NCI-H2081 (cell line): Measurements from ENCODE around the gene BLACAT1.
A peak's percentile ranks its signal among the peaks of the same experiment; 100 is the strongest.
"Not testable (repeated sequence)": the region's sequence is repeated elsewhere in the genome, so short reads cannot be mapped to it uniquely, and the experiment has no call there.

Source experiments
- DNase-seq, 2 experiments: peaks; one replicate each; lab custom pipeline; 2025; lab: John Stamatoyannopoulos, UW

BLACAT1 gene

DNA sequence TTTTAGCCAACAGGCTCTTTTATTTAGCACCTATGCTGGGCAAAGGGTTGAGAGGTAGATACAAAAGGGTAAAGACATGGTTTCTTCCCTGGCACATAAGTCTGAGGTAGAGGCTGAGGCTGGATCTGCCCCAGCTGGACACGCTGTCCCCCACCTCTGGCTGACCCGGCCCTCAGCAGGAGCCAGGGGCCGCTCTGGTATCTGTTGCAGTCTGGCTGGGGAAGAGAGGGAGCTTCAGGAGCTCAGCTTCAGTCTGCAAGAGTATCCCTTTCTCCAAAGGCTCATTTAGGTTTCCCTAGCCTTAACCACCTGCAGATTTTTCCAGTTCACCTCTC is 14.2 kb downstream of the BLACAT1 start:
- DNase-seq = no peak

GRCh38 chr1:205441318-205441633 is 14.6 kb downstream of the BLACAT1 start:
- no peak for DNase-seq

DNA sequence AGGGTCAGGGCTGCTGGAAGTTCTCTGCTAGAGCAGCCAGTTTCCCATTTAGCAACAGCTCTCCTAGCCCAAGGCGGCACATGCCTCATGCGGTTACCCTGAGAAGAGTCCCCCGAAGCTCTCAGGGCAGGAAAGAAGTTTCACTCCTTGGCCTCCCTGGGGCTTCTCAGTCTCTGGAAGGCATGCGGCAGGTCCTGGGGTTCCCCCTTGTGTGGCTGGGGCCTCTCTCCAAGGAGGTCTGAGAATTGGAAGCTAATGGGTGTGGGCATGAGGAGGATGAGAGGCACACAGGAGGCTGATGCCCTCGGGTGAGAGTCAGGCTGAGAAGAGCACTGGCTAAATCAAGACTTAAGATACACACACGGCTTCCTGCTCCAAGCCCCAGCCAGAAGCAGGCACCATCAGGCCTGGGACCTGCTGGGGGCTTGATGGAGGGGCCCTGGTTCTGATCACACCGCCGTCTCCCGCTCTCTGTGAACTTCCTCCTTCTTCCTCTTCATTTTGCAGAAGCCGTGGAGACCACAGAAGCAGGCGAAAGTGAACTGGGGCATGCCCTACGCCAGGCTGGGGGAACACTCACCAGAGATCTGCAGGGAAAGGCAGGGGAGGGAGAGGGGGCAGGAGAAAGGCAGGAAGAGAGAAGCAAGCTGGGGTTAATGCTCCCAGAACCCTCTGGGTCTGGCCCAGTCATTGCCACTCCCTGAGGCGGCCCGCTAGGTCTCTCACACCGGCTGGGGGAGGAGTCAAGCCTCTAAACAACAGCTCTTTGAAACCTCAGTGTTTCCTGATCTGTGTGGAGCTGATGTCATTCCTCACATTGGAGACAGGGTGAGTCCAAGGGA is 15.1 kb downstream of the BLACAT1 start:
- peak; percentile 28 to 56 for DNase-seq

- no peak for DNase-seq
Measured at GRCh38 chr1:205440121-205440475, 15.7 kb downstream of the BLACAT1 start.

DNA sequence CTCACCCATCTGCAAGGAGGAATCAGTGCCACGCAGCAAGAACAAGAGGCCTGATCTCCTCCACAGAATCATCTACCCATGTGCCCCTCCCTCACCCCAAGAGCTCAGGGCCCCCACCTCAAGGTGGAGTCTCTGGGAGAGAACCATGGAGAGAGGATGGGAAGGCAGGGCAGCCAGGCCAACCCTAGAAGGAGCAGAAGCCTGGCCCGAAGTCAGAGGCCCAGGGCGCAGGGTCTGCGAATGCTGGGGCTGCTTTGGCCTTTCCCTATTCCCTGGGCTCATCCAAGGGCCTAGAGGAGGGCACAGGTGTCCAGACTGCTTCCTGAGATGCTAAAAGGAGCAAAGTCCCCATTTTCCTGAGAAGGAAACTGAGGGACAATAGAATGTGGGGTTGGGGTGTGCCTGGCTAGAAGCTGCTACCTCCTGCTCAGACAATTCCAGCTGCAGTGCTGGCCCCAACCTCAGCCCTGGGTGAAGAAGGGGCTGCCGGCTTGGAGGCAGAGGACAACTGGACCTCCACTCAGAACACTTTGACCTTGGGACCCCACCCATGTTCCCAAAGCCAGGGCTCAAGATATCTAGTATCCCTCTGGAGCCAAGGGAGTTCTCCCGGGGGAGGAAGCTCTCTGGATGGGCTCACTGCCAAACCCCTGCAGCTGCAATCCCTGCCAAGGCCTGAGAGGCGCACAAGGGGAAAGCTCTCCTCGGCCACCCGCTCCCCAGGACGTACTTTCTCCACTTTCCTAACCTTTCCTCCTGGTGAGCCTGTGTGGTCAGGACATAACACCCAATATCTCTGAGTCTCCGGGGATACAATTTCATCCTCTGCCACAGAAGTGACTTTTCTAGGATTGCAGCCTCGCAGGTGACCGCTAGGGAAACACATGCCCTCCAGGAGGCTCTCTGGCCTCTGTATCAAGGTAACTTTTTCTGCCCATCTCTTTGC is 17.4 kb downstream of the BLACAT1 start:
- peak; percentile 77 to 84 for DNase-seq

DNA sequence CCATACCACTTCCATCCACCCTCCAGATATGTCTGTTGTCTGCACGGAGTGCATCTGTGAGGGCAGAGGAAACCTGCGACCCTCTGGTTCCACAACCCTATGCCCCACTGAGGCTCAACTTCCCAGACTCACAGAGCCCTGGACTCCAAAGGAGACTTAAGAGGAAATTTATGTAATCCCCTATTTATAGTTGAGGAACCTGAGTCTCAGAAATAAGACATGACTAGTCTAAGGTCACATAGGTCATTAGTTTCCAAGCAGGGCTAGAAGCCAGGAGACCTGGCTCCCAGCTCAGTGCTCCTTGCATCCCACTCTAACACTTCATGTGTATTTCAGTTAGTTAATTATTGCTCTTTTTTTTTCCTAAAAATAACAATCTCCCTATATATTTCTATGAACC is 18.3 kb downstream of the BLACAT1 start:
- DNase-seq = no peak

GRCh38 chr1:205436776-205437410 is 19.0 kb downstream of the BLACAT1 start:
- DNase-seq = no peak

GRCh38 chr1:205435578-205436573 is 20.0 kb downstream of the BLACAT1 start:
- peak in 1 of 2 experiments; percentile 22 for DNase-seq

DNA sequence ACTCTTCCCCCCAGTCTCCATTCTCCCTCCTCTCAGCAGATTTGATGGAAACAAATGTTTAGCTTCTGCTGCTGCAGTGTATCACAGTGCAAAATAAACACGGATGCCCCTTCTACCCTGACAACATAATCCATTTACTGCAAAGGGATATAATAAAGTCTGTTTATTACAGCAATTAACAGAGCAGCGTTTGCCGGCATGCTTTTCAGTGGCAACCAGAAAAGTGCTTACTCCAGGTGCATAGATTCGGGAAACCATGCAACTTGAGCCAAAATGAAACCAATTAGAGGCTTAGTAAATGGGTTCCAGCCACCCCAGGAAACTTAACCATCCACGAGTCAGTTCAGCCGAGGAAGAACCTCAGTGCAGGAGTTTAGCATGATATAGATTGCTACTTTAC is 21.1 kb downstream of the BLACAT1 start:
- peak; percentile 87 to 97 for DNase-seq

- DNase-seq = not testable (repeated sequence)
Measured at GRCh38 chr1:205432692-205433091, 23.2 kb downstream of the BLACAT1 start.

- no peak for DNase-seq
Measured at GRCh38 chr1:205432116-205432515, 23.7 kb downstream of the BLACAT1 start.

DNA sequence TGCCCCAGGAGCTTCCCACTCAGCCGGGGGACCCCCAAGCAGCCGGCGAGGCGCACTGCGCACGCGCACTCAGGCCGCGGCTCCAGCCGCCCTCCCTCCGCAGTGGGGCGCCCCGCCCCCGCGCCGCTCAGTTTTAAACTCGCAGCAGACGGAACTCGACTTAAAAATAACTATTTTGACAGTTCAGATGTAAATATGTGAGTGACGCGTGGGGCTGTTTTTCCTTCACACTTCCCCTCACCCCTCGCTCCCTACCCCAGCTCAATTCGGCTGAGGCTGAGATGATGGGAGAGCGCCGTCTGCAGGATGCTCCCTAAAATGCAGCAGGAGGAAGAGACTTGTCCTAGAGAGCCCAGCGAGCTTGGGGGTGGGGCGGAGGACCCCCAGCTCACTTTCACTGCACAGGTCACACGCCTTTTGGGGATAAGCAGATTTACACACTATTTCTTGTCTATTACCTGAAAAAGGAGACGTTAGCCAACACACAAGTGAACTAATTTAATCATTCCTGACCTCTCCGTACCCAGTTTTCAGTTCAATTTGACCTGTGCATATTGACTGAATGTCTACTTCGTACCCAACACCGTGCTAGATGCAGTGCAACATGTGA is 25.0 kb downstream of the BLACAT1 start:
- DNase-seq = no peak

DNA sequence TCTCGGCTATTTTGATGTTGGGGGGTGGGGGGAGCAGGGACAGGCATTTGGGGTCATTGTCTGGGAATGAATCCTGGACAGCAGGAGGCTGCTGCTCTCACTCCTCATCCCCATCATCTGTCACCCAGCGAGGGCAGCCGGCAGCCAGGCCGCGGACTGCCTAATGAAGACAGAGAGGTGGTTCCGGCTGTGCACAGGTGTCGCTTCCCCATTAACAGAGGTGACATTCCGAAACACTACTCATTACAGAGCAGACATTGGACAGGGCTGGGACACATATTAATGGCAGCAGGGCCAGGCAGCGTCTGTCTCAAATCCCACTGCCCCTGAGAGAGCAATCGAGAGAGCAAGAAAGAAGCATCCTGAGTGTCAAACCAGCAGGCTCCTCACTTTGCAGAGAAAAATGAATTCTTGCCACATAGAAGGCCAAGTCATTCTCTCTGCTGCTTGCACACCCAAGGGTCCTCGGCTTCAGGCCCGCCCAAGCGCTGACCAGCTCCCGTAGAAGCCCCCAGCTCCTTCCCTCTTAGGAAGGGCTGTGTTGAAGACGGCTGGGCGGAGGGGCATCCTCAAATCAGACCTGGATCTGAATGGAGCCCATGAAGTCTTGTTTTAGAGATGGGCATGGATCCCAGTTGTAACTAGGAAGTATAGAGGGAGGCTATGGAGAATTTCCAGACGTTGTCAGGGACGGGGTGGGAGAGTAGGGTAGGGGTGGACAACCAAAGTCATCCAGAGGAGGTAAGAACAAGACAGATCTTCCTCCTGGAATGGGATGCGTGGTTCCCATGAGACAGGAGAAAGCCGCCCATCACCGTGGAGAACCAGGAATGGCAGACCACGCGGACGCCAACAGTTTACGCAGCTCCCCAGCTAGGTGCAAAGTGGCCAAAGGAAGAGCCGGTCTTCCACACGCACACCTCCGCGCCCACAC is 25.8 kb downstream of the BLACAT1 start:
- no peak for DNase-seq

GRCh38 chr1:205424901-205425600 is 30.8 kb downstream of the BLACAT1 start:
- no peak for DNase-seq

DNA sequence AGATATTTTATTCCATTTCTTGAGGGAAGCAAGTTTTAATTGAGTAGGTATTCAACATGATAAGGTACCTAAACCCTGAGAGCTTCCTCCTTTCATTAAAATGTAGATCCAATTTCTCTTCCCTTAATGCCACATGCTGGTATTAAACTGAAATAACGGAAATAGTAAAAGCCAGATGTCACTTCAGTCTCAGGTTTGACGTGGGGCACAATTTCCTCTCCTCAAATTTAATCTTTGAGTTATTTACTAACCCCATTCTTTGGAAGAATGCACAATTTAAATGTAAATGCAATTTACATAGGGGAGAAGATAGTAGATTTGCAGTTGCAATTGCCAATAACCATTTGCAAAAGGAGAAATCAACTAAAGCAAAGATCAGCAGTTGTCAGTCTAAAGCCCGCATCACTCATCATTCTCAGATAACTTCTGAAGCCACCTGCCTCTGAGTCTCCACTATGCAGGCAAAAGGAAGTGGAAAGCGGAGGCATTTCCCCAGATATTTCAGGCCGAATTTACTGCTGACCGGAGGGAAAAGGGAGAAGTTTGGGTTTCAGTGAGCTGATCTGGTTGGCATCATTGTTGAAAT is 31.9 kb downstream of the BLACAT1 start:
- DNase-seq = no peak

- DNase-seq = peak; percentile 52 to 75
Measured at GRCh38 chr1:205422993-205423642, 32.7 kb downstream of the BLACAT1 start.

DNA sequence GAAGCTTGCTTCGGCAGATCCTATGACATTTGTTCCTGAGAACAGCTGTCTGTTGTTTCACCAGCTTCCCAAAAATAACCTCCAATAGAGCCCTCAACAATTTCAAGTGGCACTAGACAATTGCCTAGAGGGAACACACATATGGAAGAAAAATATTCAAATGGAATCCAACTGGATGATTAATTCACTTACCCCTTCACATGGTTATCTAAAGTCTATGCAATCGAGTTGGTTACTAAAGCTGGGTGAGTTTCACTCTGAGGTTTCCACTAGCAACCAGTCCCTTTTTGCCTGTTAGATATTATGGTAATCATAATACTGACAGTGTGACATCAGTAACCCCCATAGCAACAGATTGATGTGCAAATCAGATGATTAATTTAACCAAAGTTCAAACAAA is 34.0 kb downstream of the BLACAT1 start, which contains the start of gene LEMD1:
TSS of gene LEMD1 (minus strand) at position 259 of the 400 bp plus-strand sequence. CDS start 1,520 bp downstream, outside the sequence.
- DNase-seq = no peak

DNA sequence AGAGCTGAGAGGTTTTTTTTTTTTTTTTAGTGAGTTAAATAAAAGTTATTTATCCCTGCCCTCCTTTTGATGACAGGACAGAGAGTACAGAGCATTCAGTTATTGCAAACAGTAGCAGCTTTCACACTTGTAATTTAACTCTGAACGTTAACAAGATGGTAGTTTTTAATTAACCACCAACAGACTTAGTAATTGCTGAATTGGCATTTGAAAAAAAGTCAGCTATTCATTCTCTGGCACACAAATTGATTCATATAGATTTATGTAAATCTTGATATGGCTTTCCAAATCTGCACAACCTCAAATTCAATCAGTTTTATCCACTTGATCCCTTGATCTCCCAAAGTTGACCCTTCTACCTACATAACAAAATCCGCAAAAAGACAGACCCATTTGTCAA is 34.9 kb downstream of the BLACAT1 start:
- no peak for DNase-seq
